ENCODE measurements around the gene APOBEC3B. TPM values are rescaled to one million over a fixed set of nuclear protein-coding genes. Genes with fewer than 3 reads are reported as not detected.
"Not testable (repeated sequence)": the region's sequence is repeated elsewhere in the genome, so short reads cannot be mapped to it uniquely, and the experiment has no call there.

APOBEC3B gene
- total RNA-seq, 2 experiments from 2014 or later = 7.1 to 7.2 TPM

DNA sequence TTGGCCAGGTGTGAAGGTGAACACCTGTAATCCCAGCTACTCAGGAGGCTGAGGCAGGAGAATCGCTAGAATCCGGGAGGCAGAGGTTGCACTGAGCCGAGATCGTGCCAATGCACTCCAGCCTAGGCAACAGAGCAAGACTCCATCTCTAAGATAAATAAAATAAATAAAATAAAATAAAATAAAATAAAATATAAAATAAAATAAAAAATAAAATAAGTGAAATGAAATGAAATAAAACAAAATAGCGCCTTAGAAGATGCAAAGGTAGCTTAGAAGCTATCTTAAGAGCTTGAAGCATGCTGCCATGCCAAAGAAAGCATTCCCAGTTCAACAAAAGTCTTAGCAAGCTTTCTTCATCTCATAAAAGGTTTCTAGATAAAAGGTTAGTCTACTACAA, 25.0 kb downstream of the APOBEC3B start:
- POLR2A ChIA-PET = interaction anchor here (1.0 kb wide), 1 partner anchor 136 kb away, joined by 3 read pairs; no protein-coding TSS in a partner anchor
- no peak for ATAC-seq (ENCODE audit: low read depth)

GRCh38 chr22:39008271-39008850, 26.2 kb downstream of the APOBEC3B start:
- H3K9me3 Mint-ChIP-seq; H3K27me3 Mint-ChIP-seq; H3K4me1 Mint-ChIP-seq; H3K36me3 Mint-ChIP-seq; ATAC-seq (ENCODE audit: low read depth); H3K27ac Mint-ChIP-seq; DNase-seq; H3K4me3 Mint-ChIP-seq: not testable (repeated sequence)
- POLR2A ChIA-PET = interaction anchor here (1.0 kb wide), 1 partner anchor 311 kb away, joined by 3 read pairs; no protein-coding TSS in a partner anchor

More for the DNA sequence above, 25.0 kb downstream of the APOBEC3B start:
- Mint-ChIP-seq H3K4me1 (peaks cover 14% of the 10 kb centered on the region), H3K36me3 (no peaks in the 10 kb centered on the region), H3K27ac (no peak overlapping the region), H3K4me3 (no peak overlapping the region), H3K9me3 (no peaks in the 10 kb centered on the region), H3K27me3 (peaks cover 6% of the 10 kb centered on the region)
- DNase-seq = no peak

DNA sequence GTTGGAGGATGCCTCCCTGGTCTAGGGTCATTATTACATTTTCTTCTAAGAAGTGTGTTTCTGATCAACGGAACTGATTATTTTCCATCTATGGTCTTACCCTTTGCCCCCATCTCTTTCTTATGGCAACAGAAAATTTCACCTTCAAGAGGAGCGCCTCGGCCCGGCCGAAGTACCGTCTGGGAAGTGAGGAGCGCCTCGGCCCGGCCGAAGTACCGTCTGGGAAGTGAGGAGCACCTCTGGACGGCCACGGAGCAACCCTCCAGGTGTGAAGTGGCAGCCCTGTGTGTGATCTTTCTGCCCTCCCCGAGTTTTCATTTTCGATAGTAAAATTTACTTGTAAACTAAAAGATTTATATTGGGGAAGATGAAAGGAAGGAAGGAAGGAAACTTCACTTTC, 28.8 kb downstream of the APOBEC3B start:
- ATAC-seq (ENCODE audit: low read depth) (no peak), DNase-seq (no peak)
- peaks cover 16% of the 10 kb centered on the region for H3K4me1 Mint-ChIP-seq
- H3K4me3 Mint-ChIP-seq = no peak overlapping the region
- peaks cover 3% of the 10 kb centered on the region for H3K27me3 Mint-ChIP-seq
- POLR2A ChIA-PET = no interaction called here
- H3K9me3 Mint-ChIP-seq = no peaks in the 10 kb centered on the region
- H3K27ac Mint-ChIP-seq = no peak overlapping the region
- peaks cover 2% of the 10 kb centered on the region for H3K36me3 Mint-ChIP-seq

DNA sequence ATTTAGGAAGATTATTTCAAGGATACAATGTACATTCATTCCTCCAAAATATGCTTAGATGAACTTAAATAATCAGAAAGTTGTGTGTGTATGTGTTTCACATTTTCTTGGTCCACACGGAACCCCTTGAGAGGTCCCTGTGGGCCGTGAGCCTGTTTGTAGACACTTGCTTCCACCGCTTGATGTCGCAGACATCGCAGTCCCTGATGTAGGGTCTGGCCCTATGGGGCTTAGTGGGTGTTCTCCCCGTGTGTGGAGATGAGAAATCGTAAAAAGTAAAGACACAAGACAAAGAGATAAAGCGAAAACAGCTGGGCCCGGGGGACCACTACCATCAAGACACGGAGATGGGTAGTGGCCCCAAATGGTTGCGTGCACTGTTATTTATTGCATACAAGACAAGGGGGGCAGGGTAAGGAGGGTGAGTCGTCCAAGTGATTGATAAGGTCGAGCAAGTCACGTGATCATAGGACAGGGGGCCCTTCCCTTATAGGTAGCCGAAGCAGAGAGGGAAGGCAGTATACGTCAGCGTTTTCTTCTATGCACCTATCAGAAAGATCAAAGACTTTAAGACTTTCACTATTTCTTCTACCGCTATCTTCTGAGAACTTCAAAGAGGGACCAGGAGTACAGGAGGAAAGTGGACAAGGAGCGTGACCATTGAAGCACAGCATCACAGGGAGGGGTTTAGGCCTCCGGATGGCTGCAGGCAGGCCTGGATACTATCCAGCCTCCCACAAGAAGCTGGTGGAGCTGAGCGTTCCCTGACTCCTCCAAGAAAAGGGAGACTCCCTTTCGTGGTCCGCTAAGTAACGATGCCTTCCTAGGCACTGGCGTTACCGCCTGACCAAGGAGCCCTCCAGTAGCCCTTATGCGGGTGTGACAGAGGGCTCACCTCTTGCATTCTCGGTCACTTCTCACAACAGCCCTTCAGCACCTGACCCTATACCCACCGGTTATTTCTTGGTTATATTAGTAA, 30.7 kb downstream of the APOBEC3B start:
- DNase-seq = no peak
- Mint-ChIP-seq H3K27me3 (no peaks in the 10 kb centered on the region), H3K27ac (peak overlapping the region; percentile 40), H3K36me3 (peaks cover 7% of the 10 kb centered on the region), H3K9me3 (no peaks in the 10 kb centered on the region), H3K4me3 (peak overlapping the region; percentile 37), H3K4me1 (peaks cover 24% of the 10 kb centered on the region)
- POLR2A ChIA-PET = interaction anchor here (0.6 to 0.7 kb wide), 2 partner anchors 10 to 153 kb away, joined by 3 to 4 read pairs; no protein-coding TSS in a partner anchor
- no peak for ATAC-seq (ENCODE audit: low read depth)

- DNase-seq; H3K9me3 Mint-ChIP-seq; ATAC-seq (ENCODE audit: low read depth); H3K27me3 Mint-ChIP-seq; H3K36me3 Mint-ChIP-seq: not testable (repeated sequence)
- POLR2A ChIA-PET = interaction anchor here (0.6 to 0.7 kb wide), 2 partner anchors 10 to 153 kb away, joined by 3 to 4 read pairs; no protein-coding TSS in a partner anchor
- Mint-ChIP-seq H3K4me3 (peak overlapping the region; percentile 98), H3K4me1 (peaks cover 28% of the 10 kb centered on the region), H3K27ac (peak overlapping the region; percentile 98)
Measured at GRCh38 chr22:39013561-39013941, 31.4 kb downstream of the APOBEC3B start.

- H3K4me1 Mint-ChIP-seq = peaks cover 28% of the 10 kb centered on the region
- peak; percentile 98 for ATAC-seq (ENCODE audit: low read depth)
- no peaks in the 10 kb centered on the region for H3K9me3 Mint-ChIP-seq
- peaks cover 10% of the 10 kb centered on the region for H3K36me3 Mint-ChIP-seq
- peak; percentile 74 for DNase-seq
- POLR2A ChIA-PET = interaction anchor here (0.7 kb wide), 1 partner anchor 11 kb away, joined by 4 read pairs; no protein-coding TSS in a partner anchor
- peak within 1 kb of the TSS; percentile 98 for H3K4me3 Mint-ChIP-seq
- no peaks in the 10 kb centered on the region for H3K27me3 Mint-ChIP-seq
- H3K27ac Mint-ChIP-seq = peak within 1 kb of the TSS; percentile 98
Measured at GRCh38 chr22:39013942-39014722, 32.0 kb downstream of the APOBEC3B start, which contains the start of gene APOBEC3C. APOBEC3C (plus strand) TSS chr22:39014257; CDS start chr22:39014363, 106 bp downstream.

DNA sequence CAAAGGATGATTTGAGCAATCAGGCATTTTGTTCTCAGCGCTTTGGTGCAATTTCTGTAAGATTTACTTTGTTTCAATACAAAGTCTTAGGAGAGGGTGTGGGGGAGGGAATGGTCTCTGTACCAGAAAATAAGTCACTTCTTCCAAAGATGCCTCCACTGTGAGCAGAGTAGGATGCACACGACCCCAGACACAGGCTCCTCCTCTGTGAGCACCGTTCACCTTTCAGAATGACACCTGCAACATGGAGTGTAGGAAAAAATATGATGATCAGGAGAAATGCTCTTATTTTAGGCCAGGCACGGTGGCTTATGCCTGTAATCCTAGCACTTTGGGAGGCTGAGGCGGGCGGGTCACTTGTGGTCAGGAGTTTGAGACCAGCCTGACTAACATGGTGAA, 32.6 kb downstream of the APOBEC3B start:
- peaks cover 28% of the 10 kb centered on the region for H3K4me1 Mint-ChIP-seq
- POLR2A ChIA-PET = interaction anchor here (0.6 to 0.8 kb wide), 2 partner anchors 30 to 92 kb away, joined by 4 to 8 read pairs; no protein-coding TSS in a partner anchor
- peak overlapping the region; percentile 98 for H3K4me3 Mint-ChIP-seq
- H3K9me3 Mint-ChIP-seq; ATAC-seq (ENCODE audit: low read depth); H3K27me3 Mint-ChIP-seq; DNase-seq: not testable (repeated sequence)
- H3K27ac Mint-ChIP-seq = peak overlapping the region; percentile 98
- H3K36me3 Mint-ChIP-seq = peaks cover 10% of the 10 kb centered on the region

- H3K4me3 Mint-ChIP-seq = peak overlapping the region; percentile 66
- no peak overlapping the region for H3K27ac Mint-ChIP-seq
- ATAC-seq (ENCODE audit: low read depth) (no peak), DNase-seq (no peak)
- POLR2A ChIA-PET = no interaction called here
- no peaks in the 10 kb centered on the region for H3K9me3 Mint-ChIP-seq
- H3K27me3 Mint-ChIP-seq = no peaks in the 10 kb centered on the region
- peaks cover 28% of the 10 kb centered on the region for H3K4me1 Mint-ChIP-seq
- peaks cover 13% of the 10 kb centered on the region for H3K36me3 Mint-ChIP-seq
Measured at GRCh38 chr22:39016592-39016991, 34.4 kb downstream of the APOBEC3B start.

DNA sequence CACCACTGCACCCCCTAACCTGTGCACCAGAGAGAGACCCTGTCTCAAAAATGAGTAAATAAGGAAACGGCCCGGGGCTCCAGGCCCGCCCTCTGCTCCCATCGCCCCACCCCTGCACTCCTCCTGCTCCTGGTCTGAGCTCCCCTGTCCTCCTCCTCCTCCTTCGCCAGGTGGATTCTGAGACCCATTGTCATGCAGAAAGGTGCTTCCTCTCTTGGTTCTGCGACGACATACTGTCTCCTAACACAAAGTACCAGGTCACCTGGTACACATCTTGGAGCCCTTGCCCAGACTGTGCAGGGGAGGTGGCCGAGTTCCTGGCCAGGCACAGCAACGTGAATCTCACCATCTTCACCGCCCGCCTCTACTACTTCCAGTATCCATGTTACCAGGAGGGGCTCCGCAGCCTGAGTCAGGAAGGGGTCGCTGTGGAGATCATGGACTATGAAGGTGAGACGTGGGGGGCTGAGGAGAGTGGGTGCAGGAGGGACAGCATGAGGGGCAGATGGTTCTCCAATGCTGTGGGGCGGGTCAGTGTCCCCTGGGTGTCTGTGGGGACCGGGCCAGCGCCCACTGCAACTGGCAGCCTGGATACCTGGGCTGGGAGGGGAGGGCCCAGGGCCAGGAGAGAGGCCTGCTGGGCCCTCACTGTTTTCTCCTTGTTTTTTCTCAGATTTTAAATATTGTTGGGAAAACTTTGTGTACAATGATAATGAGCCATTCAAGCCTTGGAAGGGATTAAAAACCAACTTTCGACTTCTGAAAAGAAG, 35.6 kb downstream of the APOBEC3B start:
- POLR2A ChIA-PET = no interaction called here
- Mint-ChIP-seq H3K27ac (peak overlapping the region; percentile 32), H3K27me3 (no peaks in the 10 kb centered on the region), H3K4me1 (peaks cover 34% of the 10 kb centered on the region), H3K4me3 (no peak overlapping the region), H3K9me3 (no peaks in the 10 kb centered on the region), H3K36me3 (peaks cover 19% of the 10 kb centered on the region)
- DNase-seq = no peak
- no peak for ATAC-seq (ENCODE audit: low read depth)

- POLR2A ChIA-PET = interaction anchor here (1.0 kb wide), 1 partner anchor 58 kb away, joined by 3 read pairs; no protein-coding TSS in a partner anchor
- H3K4me1 Mint-ChIP-seq = peaks cover 39% of the 10 kb centered on the region
Measured at GRCh38 chr22:39020021-39020651, 38.0 kb downstream of the APOBEC3B start.

GRCh38 chr22:39021552-39022250, 39.6 kb downstream of the APOBEC3B start:
- Mint-ChIP-seq H3K4me3 (peak overlapping the region; percentile 95), H3K9me3 (no peaks in the 10 kb centered on the region), H3K27ac (peak overlapping the region; percentile 95), H3K4me1 (peaks cover 45% of the 10 kb centered on the region), H3K36me3 (peaks cover 21% of the 10 kb centered on the region), H3K27me3 (no peaks in the 10 kb centered on the region)
- POLR2A ChIA-PET = interaction anchor here (0.7 to 1.3 kb wide), 6 partner anchors 9 to 1590 kb away, joined by 3 to 5 read pairs (median 4); no protein-coding TSS in a partner anchor
- ATAC-seq (ENCODE audit: low read depth) (no peak), DNase-seq (peak; percentile 45)

More at GRCh38 chr22:39020021-39020651, 38.0 kb downstream of the APOBEC3B start:
- H3K9me3 Mint-ChIP-seq; H3K27me3 Mint-ChIP-seq; DNase-seq; ATAC-seq (ENCODE audit: low read depth): not testable (repeated sequence)
- H3K36me3 Mint-ChIP-seq = peaks cover 26% of the 10 kb centered on the region
- H3K27ac Mint-ChIP-seq = peak overlapping the region; percentile 95
- peak overlapping the region; percentile 95 for H3K4me3 Mint-ChIP-seq
